ENCODE data around the gene PCBP2. TPM values are rescaled to one million over a fixed set of nuclear protein-coding genes. Genes with fewer than 3 reads are reported as not detected.

Gene PCBP2
- total and polyA plus RNA-seq, 2 of the 4 experiments (the other 2 are of a cell fraction): 190 to 586 TPM

- Histone ChIP-seq H3K4me1 (ENCODE audit: control insufficient read depth, insufficient read depth, low read length) (peaks cover 9% of the 10 kb centered on the region), H2BK15ac (ENCODE audit: low read depth, low read length) (no peak overlapping the region), H4K8ac (ENCODE audit: low read depth in 2 of 2, low read length in 2 of 2) (no peak overlapping the region), H3K9me1 (ENCODE audit: insufficient read depth, low read length) (no peaks in the 10 kb centered on the region; the same call in 1 of the 2 replicates), H2BK5ac (ENCODE audit: low read depth, low read length, poor library complexity, severe bottlenecking) (no peak overlapping the region), H3K79me1 (ENCODE audit: low read depth in 1 of 2, low read length in 2 of 2) (peaks cover 49 to 85% of the 10 kb centered on the region in 2 experiments), H4K5ac (ENCODE audit: low read depth, low read length) (no peak overlapping the region; the same call in 1 of the 2 replicates), H2AFZ (replicated peaks; ENCODE audit: low read length, poor library complexity) (no peak overlapping the region), H2BK120ac (ENCODE audit: low read depth, low read length) (no peak overlapping the region), H4K20me1 (ENCODE audit: insufficient read depth, low read length) (peaks cover 96% of the 10 kb centered on the region), H3K9ac (ENCODE audit: low read depth, low read length) (no peak overlapping the region), H3K36me3 (ENCODE audit: control insufficient read depth, insufficient read depth, low read length) (peaks cover 84% of the 10 kb centered on the region), H3K4ac (ENCODE audit: low read depth, low read length) (no peak overlapping the region), H3K4me3 (ENCODE audit: insufficient read depth, low read depth, low read length) (no peak overlapping the region), H4K91ac (ENCODE audit: insufficient read depth, low read depth, low read length) (no peak overlapping the region), H2BK20ac (ENCODE audit: low read depth, low read length) (no peak overlapping the region), H2AK9ac (replicated peaks; ENCODE audit: low read depth, low read length, poor library complexity) (no peak overlapping the region), H3K18ac (ENCODE audit: low read depth, low read length) (no peak overlapping the region), H3K23ac (ENCODE audit: low read depth, low read length) (no peak overlapping the region), H3K14ac (replicated peaks; ENCODE audit: low read depth, low read length) (no peak overlapping the region), H3K27me3 (ENCODE audit: control insufficient read depth, insufficient read depth, low read length) (no peaks in the 10 kb centered on the region), H3K27ac (ENCODE audit: insufficient read depth, low read length) (no peak overlapping the region), H2AK5ac (ENCODE audit: low read depth, low read length) (no peak overlapping the region), H3K56ac (ENCODE audit: extremely low read depth, insufficient read depth, low read length) (no peak overlapping the region), H3K9me3 (ENCODE audit: control insufficient read depth, insufficient read depth, low read length) (no peaks in the 10 kb centered on the region), H3K4me2 (ENCODE audit: low read depth, low read length) (no peak overlapping the region)
- DNase-seq (no peak), ATAC-seq (ENCODE audit: low read depth) (no peak)
- dilution Hi-C loops (cut with HindIII; ENCODE audit: low sequenced_read_pairs, unreplicated experiment) (no loop called here), intact Hi-C loops (cut with micrococcal nuclease) (no loop called here), in situ Hi-C loops (cut with MboI; ENCODE audit: low sequenced_read_pairs) (no loop called here)
- TF ChIP-seq MXI1 (IDR thresholded peaks at IDR 0.05; ENCODE audit: borderline replicate concordance, low read depth, low read length) (no peak), RFX5 (IDR thresholded peaks at IDR 0.05; ENCODE audit: low read depth, low read length) (no peak), CHD1 (IDR thresholded peaks at IDR 0.05; ENCODE audit: low read depth, low read length) (no peak), CEBPB (IDR thresholded peaks at IDR 0.05; ENCODE audit: low read depth, low read length) (no peak), SMC3 (IDR thresholded peaks at IDR 0.05; ENCODE audit: low read depth, low read length) (no peak), MAFK (IDR thresholded peaks at IDR 0.05; ENCODE audit: low read depth, low read length) (no peak), RAD21 (IDR thresholded peaks at IDR 0.05; ENCODE audit: low read length) (no peak), MAZ (IDR thresholded peaks at IDR 0.05; ENCODE audit: borderline replicate concordance, low read depth, low read length) (no peak), CTCF (conservative IDR thresholded peaks at IDR 0.05; ENCODE audit: low read depth, low read length) (no peak), POLR2A (IDR thresholded peaks at IDR 0.05; ENCODE audit: low read depth, low read length) (no peak), BHLHE40 (IDR thresholded peaks at IDR 0.05; ENCODE audit: low read depth, low read length) (no peak), FOS (IDR thresholded peaks at IDR 0.05; ENCODE audit: low read depth, low read length) (no peak), RCOR1 (IDR thresholded peaks at IDR 0.05; ENCODE audit: insufficient replicate concordance, low read length) (no peak), ELK1 (IDR thresholded peaks at IDR 0.05; ENCODE audit: borderline replicate concordance, low read depth, low read length) (no peak), USF2 (IDR thresholded peaks at IDR 0.05; ENCODE audit: low read depth, low read length) (no peak), NFE2L2 (IDR thresholded peaks at IDR 0.05; ENCODE audit: low read depth, low read length) (no peak)
- POLR2A ChIA-PET (ENCODE audit: unreplicated experiment): no interaction called here
- BruUV-seq (replicated peaks): no TSS peak
- CTCF ChIA-PET: interaction anchor here (0.5 kb wide), 1 partner anchor 597 kb away, joined by 3 read pairs; no protein-coding TSS in a partner anchor
- WGBS, 2 experiments (ENCODE audit: extremely low coverage in 2 of 2, insufficient read length in 1 of 2): no CpG with 5 or more reads among the region's 3 CpGs
Observed at GRCh38 chr12:53462935-53463334, 11.0 kb downstream of the PCBP2 start.

Measured in IMR-90 (cell line).